K562 (cell line): ENCODE data around the gene PPFIA3. TPM values are rescaled to one million over a fixed set of nuclear protein-coding genes. Genes with fewer than 3 reads are reported as not detected.

ENCODE experiments used
- ATF3 ChIP-seq, 2 experiments: fragments of 450-650 bp in 1 of 2; sonication (generic) in 1 of 2; formaldehyde crosslinking in 1 of 2; IDR thresholded peaks in 1 of 2; conservative IDR thresholded peaks in 1 of 2; 2 replicates each; pipeline versions ENCODE4 v1.6.1 to v1.8.1; 2016 to 2023; ENCODE audit warnings: mild to moderate bottlenecking in 2 of 2, moderate library complexity in 2 of 2, inconsistent platforms in 1 of 2, missing genetic modification reagents in 1 of 2
- ATF4 ChIP-seq: fragments of 450-650 bp; formaldehyde crosslinking; IDR thresholded peaks from 2 replicates; pipeline ENCODE4 v1.4.0; 2022; ENCODE audit warnings: mild to moderate bottlenecking, moderate library complexity
- BDP1 ChIP-seq: IDR thresholded peaks from 3 replicates; pipeline ENCODE4 v1.6.1; 2011; ENCODE audit not compliant: insufficient read length, insufficient read depth
- EHMT2 ChIP-seq: fragments of 450-650 bp; IDR thresholded peaks from 2 replicates; pipeline ENCODE4 v1.6.1; 2018; ENCODE audit warnings: antibody characterized with exemption
- ETV6 ChIP-seq, 3 experiments: fragments of 150-350 bp in 1 of 3; sonication (generic) in 1 of 3; formaldehyde crosslinking in 1 of 3; IDR thresholded peaks; 2 replicates each; pipeline versions ENCODE4 v1.6.1 to v1.8.0; 2014 to 2022; ENCODE audit warnings: borderline replicate concordance in 2 of 3, low read depth in 2 of 3, antibody characterized with exemption in 1 of 3, low read length in 1 of 3, mild to moderate bottlenecking in 1 of 3, missing genetic modification reagents in 1 of 3
- FOS ChIP-seq: IDR thresholded peaks from 3 replicates; pipeline ENCODE4 v1.6.1; 2011; ENCODE audit not compliant: insufficient read length; ENCODE audit errors: extremely low read depth
- FOXP1 ChIP-seq: sonication (generic); formaldehyde crosslinking; IDR thresholded peaks from 2 replicates; pipeline ENCODE4 v1.8.0; 2022; ENCODE audit warnings: mild to moderate bottlenecking, missing genetic modification reagents
- MLLT1 ChIP-seq, 2 experiments: fragments of 450-650 bp; IDR thresholded peaks; 2 replicates each; pipeline ENCODE4 v1.6.1; 2016
- NEUROD1 ChIP-seq: fragments of 150-350 bp; IDR thresholded peaks from 2 replicates; pipeline ENCODE4 v1.6.1; 2014; ENCODE audit warnings: borderline replicate concordance, low read length, low read depth; ENCODE audit not compliant: partially characterized antibody
- NFYB ChIP-seq: IDR thresholded peaks from 2 replicates; pipeline ENCODE4 v1.6.1; 2011; ENCODE audit warnings: mild to moderate bottlenecking, moderate library complexity; ENCODE audit not compliant: insufficient read length; ENCODE audit errors: extremely low read depth
- PHB ChIP-seq: fragments of 250-450 bp; sonication (Bioruptor Pico); IDR thresholded peaks from 2 replicates; pipeline ENCODE4 v1.5.0; 2021
- RBM14 ChIP-seq: fragments of 200-400 bp; formaldehyde crosslinking; IDR thresholded peaks from 2 replicates; pipeline ENCODE4 v1.6.1; 2018; ENCODE audit warnings: low read depth, mild to moderate bottlenecking, low read length, moderate library complexity, borderline replicate concordance; ENCODE audit not compliant: insufficient read depth
- SAFB2 ChIP-seq: fragments of 200-400 bp; formaldehyde crosslinking; IDR thresholded peaks from 2 replicates; pipeline ENCODE4 v1.6.1; 2018; ENCODE audit warnings: borderline replicate concordance, low read length, low read depth, moderate library complexity; ENCODE audit not compliant: severe bottlenecking
- THRAP3 ChIP-seq: fragments of 450-650 bp; IDR thresholded peaks from 2 replicates; pipeline ENCODE4 v1.6.1; 2016; ENCODE audit warnings: mild to moderate bottlenecking, inconsistent platforms, borderline replicate concordance
- XRCC3 ChIP-seq: fragments of 450-650 bp; IDR thresholded peaks from 2 replicates; pipeline ENCODE4 v1.6.1; 2017; ENCODE audit warnings: mild to moderate bottlenecking, moderate library complexity
- ZBTB49 ChIP-seq: sonication (generic); formaldehyde crosslinking; IDR thresholded peaks from 2 replicates; pipeline ENCODE4 v1.8.0; 2022; ENCODE audit warnings: missing genetic modification reagents, mild to moderate bottlenecking, borderline replicate concordance
- ZNF184 ChIP-seq: sonication (generic); formaldehyde crosslinking; IDR thresholded peaks from 2 replicates; pipeline ENCODE4 v1.5.0; 2020; ENCODE audit warnings: missing genetic modification reagents
- ZNF316 ChIP-seq: fragments of 450-650 bp; IDR thresholded peaks from 2 replicates; pipeline ENCODE4 v1.6.1; 2016
- ZNF408 ChIP-seq: fragments of 250-450 bp; sonication (Bioruptor Pico); IDR thresholded peaks from 2 replicates; pipeline ENCODE4 v1.4.0; 2020; ENCODE audit warnings: low read depth, mild to moderate bottlenecking, moderate library complexity
- ZNF77 ChIP-seq: fragments of 250-450 bp; sonication (Bioruptor Pico); IDR thresholded peaks from 2 replicates; pipeline ENCODE4 v1.5.0; 2020
- polyA plus RNA-seq, 8 experiments: library from polyadenylated mRNA; depleted of rRNA in 4 of 8; stranded (reverse) in 5 of 8; unstranded in 3 of 8; fragments of >200 nt; fragmentation: Nextera tagmentation in 2 of 8; fragmentation: Illumina TruSeq in 1 of 8; extraction: Ambion mirVana in 2 of 8; extraction: Trizol in 1 of 8; gene quantifications; 2 replicates each; pipeline versions ENCODE4 v1.2.1 to v1.2.3, GENCODE V29; 2011 to 2014; ENCODE audit warnings: inconsistent platforms in 1 of 8, missing spikeins in 1 of 8
- total RNA-seq, 7 experiments: library from RNA; depleted of rRNA in 6 of 7; stranded (reverse); fragments of >200 nt in 6 of 7; fragmentation: Illumina TruSeq in 2 of 7; extraction: Trizol in 2 of 7; gene quantifications; 2 replicates each; pipeline versions ENCODE4 v1.2.1 to v1.2.3, GENCODE V29; 2011 to 2021; ENCODE audit warnings: low replicate concordance in 1 of 7

PPFIA3 gene
- total and polyA plus RNA-seq, 9 of the 15 experiments (the other 6 are each of a cell fraction or from before 2014, with no cell fraction given) = 0.10 to 53.0 (median 17.6) TPM

GRCh38 chr19:49073514-49074378, 45.6 kb upstream of the PPFIA3 start (continued):
- TF ChIP-seq ZNF77 (CRISPR knock-in tag) (no peak), PHB (CRISPR knock-in tag) (no peak), SAFB2 (no peak), ZBTB49 (CRISPR knock-in tag) (no peak), ZNF316 (peak; percentile 86), ZNF408 (no peak), NFYB (no peak), EHMT2 (no peak), MLLT1 (IDR thresholded peaks at IDR 0.05) (peak in 1 of 2 experiments; percentile 67; a peak in 1 of 4 replicates), FOS (no peak), XRCC3 (no peak), NEUROD1 (no peak), ATF3 (IDR thresholded peaks at IDR 0.05) (no peak), ATF3 (CRISPR knock-in tag; conservative IDR thresholded peaks at IDR 0.05) (no peak), THRAP3 (no peak), ETV6 (IDR thresholded peaks at IDR 0.05; ENCODE audit: borderline replicate concordance in 1 of 2, low read depth in 2 of 2, low read length in 1 of 2) (no peak), ETV6 (CRISPR knock-in tag; IDR thresholded peaks at IDR 0.05; ENCODE audit: borderline replicate concordance) (no peak), BDP1 (no peak), ATF4 (CRISPR knock-in tag) (no peak), ZNF184 (CRISPR knock-in tag) (no peak), FOXP1 (CRISPR knock-in tag) (no peak), RBM14 (no peak)
